GM04504 (cell line): ENCODE results near the gene HDAC10.

ENCODE experiments used
- DNase-seq: peaks from one replicate; pipeline ENCODE4 v3.0.0-alpha.2; 2012; ENCODE audit warnings: low read depth

Gene HDAC10

GRCh38 chr22:50200461-50201190 is 50.4 kb downstream of the HDAC10 start, which contains the start of gene SELENOO:
Gene SELENOO, plus strand, starts transcription at chr22:50201011. Its CDS starts 26 bp downstream, at chr22:50201037.
- DNase-seq: peak; percentile 70

GRCh38 chr22:50199829-50200460 is 51.1 kb downstream of the HDAC10 start:
- DNase-seq: no peak

- DNase-seq: no peak
Measured at GRCh38 chr22:50199251-50199721, 51.8 kb downstream of the HDAC10 start.

GRCh38 chr22:50198624-50199017 is 52.4 kb downstream of the HDAC10 start:
- DNase-seq: no peak

GRCh38 chr22:50197856-50198623 is 53.0 kb downstream of the HDAC10 start:
- DNase-seq: no peak

GRCh38 chr22:50197000-50197800 is 53.9 kb downstream of the HDAC10 start:
- no peak for DNase-seq

GRCh38 chr22:50196256-50196655 is 54.8 kb downstream of the HDAC10 start:
- no peak for DNase-seq
